D721Med (cell line): ENCODE data around the gene ARHGAP23.

Source experiments
- DNase-seq: peaks from one replicate; pipeline ENCODE4 v3.0.0; 2011; ENCODE audit warnings: low spot score; ENCODE audit not compliant: insufficient read length
- FAIRE-seq: peaks from 2 replicates; lab custom pipeline; 2011; peaks lifted over from hg19 to GRCh38; lab: Jason Lieb, UNC
- TF ChIP-seq, protein P1 (sequence below): IDR thresholded peaks from 2 replicates; pipeline ENCODE4 v1.5.1; 2012; ENCODE audit warnings: mild to moderate bottlenecking, control low read depth; ENCODE audit not compliant: insufficient read depth; ENCODE audit errors: missing control alignments

ARHGAP23 gene

DNA sequence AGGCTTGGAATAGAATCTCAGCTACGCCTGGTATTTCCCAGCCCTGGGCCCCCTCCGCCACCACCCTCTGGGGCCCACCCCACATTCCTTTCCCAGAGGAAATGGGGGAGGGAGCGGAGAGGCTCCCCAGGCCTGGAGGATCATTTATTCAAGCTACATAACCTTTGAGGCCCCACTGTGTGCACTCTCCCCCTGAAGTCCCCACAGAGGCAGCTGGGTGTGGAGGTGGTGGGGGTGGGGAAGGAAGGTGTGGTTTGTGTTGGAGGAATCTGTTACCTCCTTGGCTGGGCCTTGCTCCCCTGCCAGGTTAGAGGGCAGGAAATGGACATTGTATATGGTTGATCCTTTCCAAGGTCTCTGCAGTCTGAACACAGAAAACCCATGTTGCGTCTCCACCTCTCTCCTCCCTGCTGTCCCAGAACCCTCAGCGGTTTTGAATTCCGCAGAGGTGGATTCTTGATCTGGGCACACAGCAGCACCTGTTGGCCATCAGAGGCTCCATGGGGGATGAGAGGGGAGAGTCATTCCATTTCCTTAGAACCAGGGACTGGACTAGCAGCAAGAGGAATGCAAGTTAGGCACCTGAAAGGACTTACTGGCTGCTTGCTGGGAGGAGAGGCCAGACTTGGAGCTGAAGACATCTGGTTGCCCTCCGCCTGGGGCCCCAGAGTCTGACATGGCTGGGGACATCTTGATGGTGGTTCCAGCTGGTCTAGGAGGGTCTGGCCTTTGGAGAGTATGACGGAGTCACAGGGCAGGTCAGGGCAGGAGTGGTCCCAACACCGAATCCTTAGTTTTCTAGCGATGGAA is 23.0 kb downstream of the ARHGAP23 start:
- TF ChIP-seq, protein P1, sequence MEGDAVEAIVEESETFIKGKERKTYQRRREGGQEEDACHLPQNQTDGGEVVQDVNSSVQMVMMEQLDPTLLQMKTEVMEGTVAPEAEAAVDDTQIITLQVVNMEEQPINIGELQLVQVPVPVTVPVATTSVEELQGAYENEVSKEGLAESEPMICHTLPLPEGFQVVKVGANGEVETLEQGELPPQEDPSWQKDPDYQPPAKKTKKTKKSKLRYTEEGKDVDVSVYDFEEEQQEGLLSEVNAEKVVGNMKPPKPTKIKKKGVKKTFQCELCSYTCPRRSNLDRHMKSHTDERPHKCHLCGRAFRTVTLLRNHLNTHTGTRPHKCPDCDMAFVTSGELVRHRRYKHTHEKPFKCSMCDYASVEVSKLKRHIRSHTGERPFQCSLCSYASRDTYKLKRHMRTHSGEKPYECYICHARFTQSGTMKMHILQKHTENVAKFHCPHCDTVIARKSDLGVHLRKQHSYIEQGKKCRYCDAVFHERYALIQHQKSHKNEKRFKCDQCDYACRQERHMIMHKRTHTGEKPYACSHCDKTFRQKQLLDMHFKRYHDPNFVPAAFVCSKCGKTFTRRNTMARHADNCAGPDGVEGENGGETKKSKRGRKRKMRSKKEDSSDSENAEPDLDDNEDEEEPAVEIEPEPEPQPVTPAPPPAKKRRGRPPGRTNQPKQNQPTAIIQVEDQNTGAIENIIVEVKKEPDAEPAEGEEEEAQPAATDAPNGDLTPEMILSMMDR: no peak
- DNase-seq (no peak), FAIRE-seq (no peak)

- no peak for DNase-seq
- no peak for FAIRE-seq
- TF ChIP-seq, protein P1: no peak
These were observed 23.7 kb downstream of the ARHGAP23 start for GRCh38 chr17:38451840-38452529.

DNA sequence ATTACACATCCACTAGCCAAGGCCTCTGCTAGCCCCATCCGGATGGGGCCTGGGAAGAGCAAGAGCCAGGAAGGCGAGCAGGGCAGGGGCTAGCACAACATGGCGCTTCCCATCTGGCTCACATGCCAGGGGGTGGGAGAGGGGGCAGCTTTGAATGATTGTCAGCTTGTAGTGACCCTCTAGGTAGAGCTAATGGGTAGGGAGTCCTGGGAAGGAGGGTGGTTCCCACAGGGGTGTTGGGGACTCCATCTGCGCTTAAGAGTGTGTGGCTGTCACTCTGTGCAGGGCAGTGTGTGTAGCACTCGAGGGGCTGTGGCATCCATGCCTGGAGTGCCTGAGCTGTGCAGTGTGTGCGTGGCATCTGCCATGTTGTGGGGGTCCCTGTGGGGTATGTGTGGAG is 24.5 kb downstream of the ARHGAP23 start:
- FAIRE-seq (no peak), DNase-seq (no peak)
- TF ChIP-seq, protein P1: no peak

DNA sequence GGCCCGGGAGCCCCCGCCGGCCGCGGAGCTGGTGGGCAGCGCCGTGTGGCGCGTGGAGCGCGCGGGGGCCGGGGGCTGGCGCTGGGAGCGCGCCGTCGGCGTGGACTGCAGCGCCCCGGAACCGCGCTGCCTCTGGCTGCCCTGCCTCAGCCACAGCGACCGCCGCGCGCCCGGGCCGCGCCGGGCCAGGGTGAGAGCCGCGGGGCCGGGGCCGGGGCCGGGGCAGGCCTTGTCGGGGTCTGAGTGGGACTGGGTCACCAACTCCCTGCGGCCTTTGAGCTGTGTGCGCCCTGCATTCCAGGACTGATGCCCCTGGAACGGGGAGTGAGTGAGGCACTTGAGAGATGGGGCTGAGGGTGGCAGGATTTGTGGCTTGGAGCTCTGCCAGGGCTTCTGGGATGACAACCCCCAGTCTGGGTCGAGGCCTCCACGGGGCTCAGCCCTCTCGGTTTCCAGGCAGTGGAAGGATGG is 25.7 kb downstream of the ARHGAP23 start:
- no peak for DNase-seq
- TF ChIP-seq, protein P1: no peak
- FAIRE-seq: no peak

- TF ChIP-seq, protein P1: no peak
- FAIRE-seq: no peak
- DNase-seq: peak; percentile 23
These were observed 26.3 kb downstream of the ARHGAP23 start for GRCh38 chr17:38454532-38454931.

GRCh38 chr17:38455288-38455915 is 27.1 kb downstream of the ARHGAP23 start:
- TF ChIP-seq, protein P1: no peak
- FAIRE-seq (no peak), DNase-seq (peak; percentile 15)
